VCaP (cell line): ENCODE measurements around the gene MFSD12.
A peak's percentile ranks its signal among the peaks of the same experiment; 100 is the strongest.

Experiments
- H3K27ac ChIP-seq: fragments of 450-650 bp; 2 replicates; pipeline ENCODE4 v1.5.1; 2017
- TF ChIP-seq, protein P1 (sequence below): fragments of 450-650 bp; conservative IDR thresholded peaks from 2 replicates; pipeline ENCODE4 v1.5.1; 2017; ENCODE audit warnings: mild to moderate bottlenecking, moderate library complexity

The MFSD12 gene

DNA sequence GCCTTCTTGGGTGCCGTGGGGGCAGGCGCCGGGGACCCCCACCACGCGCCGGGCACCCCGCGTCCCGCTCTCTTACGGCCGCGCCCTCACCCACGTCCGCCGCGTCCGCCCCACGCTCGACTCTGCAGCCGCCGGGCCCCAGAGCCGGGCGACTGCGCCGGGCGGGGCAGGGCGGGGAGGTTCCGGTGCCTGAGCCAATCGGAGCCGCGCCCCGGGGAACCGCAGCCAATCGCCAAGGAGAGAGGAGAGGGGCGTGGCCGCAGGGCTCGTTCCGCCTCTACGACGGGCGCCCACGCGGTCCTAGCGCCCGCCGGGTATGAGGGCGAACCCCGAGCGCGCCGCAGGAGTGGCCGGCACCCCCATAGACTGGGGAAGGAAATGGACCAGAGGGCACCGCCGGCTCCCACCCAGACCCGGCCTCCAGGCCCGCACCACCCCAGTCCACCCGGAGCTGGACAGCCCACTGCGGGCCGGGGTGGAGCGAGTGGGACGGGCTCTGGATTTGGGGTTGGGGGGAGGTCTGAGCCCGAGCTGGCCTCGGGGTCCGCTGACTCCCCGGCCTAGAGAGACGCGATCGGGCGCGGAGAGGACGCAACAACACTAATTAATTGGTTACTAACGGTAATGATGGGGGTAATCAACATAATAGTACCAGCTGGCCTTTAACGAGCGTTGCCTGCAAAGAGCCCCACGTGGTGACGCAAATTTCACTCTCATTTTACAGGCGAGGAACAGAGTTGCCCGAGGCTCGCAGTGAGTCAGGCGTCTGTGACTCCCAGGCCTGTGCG is at the start of gene MFSD12:
MFSD12 (minus strand) TSS at position 126 of the 788 bp plus-strand sequence. CDS start 183 bp downstream, outside the sequence.
- TF ChIP-seq, protein P1, sequence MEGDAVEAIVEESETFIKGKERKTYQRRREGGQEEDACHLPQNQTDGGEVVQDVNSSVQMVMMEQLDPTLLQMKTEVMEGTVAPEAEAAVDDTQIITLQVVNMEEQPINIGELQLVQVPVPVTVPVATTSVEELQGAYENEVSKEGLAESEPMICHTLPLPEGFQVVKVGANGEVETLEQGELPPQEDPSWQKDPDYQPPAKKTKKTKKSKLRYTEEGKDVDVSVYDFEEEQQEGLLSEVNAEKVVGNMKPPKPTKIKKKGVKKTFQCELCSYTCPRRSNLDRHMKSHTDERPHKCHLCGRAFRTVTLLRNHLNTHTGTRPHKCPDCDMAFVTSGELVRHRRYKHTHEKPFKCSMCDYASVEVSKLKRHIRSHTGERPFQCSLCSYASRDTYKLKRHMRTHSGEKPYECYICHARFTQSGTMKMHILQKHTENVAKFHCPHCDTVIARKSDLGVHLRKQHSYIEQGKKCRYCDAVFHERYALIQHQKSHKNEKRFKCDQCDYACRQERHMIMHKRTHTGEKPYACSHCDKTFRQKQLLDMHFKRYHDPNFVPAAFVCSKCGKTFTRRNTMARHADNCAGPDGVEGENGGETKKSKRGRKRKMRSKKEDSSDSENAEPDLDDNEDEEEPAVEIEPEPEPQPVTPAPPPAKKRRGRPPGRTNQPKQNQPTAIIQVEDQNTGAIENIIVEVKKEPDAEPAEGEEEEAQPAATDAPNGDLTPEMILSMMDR: no peak; the same call in 1 of the 2 replicates
- peak within 1 kb of the TSS; percentile 69 for H3K27ac ChIP-seq

DNA sequence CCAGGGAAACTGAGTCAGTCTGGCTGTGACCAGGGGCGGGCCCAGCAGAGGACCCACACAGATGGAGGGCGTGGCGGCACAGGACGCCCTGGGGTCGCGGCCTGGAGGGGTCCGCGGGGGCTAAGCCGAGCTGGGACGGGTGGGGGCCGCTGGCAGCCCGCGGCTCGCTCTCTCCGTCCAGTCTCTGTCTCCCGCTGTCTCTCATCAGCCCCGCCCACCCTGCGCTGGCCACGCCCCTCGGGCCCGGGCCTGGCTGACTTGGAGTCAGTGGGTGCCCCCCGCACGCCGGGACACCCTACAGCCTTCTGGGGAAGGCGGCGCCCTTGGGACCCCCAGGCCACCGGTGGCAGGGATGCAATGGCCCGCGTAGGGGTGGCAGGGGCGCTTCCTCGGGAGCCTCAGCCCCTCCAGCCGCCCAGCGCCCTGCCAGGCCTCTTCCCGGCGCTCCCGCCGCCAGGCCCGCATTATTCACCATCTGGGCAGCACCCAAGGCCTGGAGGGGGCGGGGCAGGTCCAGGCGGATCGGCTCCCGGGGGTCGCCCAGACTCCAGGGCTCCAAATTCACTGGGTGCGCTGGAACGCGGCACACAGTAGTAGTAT is 49.4 kb upstream of the MFSD12 start, which contains the start of gene TBXA2R:
TBXA2R (minus strand) TSS at position 186 of the 600 bp plus-strand sequence. CDS start 6,241 bp downstream, outside the sequence.
- peak within 1 kb of the TSS; percentile 47; the same call in 1 of the 2 replicates for H3K27ac ChIP-seq
- TF ChIP-seq, protein P1: no peak

DNA sequence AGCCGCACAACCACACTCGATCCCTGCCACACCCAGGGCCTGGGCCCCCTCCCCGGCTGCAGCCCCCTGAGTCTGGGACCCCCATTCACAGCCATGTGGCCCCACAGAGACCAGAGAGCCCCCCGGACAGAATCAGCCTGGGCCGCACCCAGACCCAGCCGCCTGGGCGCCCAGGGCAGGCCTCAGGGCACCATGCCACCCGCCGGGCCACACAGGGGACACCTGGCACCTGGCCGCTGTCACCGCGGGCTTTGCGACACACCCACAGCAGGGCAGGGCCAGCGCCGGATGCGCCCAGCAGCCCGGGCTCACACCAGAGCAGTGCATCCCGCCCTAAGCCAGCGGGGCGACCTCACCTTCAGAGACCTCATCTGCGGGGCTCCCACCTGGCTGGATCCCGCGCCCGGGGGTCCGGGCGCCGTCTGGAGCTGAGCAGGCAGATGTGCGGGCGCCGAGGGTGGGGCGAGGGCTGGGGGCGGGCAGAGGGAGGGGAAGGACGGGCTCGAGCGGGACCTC is 48.8 kb upstream of the MFSD12 start:
- H3K27ac ChIP-seq: peak overlapping the region; percentile 47; the same call in 1 of the 2 replicates
- TF ChIP-seq, protein P1: no peak

DNA sequence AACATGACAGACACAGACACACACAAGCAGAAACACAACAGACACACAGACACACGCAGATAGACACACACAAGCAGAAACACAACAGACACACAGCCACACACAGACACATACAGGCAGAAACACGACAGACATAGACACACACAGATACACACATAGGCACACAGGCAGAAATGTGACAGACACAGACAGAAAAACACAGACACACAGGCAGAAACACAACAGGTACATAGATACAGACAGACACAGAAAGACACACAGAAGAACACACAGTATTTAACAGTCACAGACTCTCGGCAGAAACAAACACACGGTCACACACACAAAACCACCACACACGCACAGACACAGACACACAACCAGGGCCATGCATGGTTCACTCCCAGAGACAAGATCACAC is 48.4 kb upstream of the MFSD12 start:
- TF ChIP-seq, protein P1: no peak
- H3K27ac ChIP-seq: peak overlapping the region; percentile 47; the same call in 1 of the 2 replicates

DNA sequence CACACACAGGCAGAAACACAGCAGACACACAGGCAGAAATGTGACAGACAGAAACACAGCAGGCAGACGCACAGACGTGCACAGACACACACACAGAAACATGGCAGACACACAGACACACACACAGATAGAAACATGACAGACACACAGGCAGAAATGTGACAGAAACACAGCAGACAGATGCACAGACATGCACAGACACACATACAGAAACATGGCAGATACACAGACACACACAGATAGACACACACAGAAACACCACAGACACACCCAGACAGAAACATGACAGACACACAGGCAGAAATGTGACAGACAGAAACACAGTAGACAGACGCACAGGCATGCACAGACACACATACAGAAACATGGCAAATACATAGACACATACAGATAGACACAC is 48.0 kb upstream of the MFSD12 start:
- TF ChIP-seq, protein P1: no peak

DNA sequence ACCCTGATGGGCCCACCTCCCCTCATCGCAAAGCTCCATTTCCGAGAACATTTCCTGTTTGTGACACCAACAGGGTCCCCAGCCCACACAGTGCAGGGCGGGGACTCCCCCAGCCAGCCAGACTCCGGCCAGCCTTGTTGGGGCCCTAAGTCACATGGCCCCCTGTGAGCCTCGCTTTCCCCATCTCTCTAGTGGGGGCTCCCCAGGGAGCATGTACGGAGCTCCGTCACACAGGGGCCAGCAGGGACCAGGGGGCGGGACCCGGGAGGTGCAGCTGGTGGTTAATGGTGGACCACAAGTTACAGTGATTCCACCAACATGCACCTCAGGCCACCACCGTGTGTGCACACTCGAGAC is 47.6 kb upstream of the MFSD12 start:
- TF ChIP-seq, protein P1: no peak
- H3K27ac ChIP-seq: no peak overlapping the region

More for the DNA sequence above, 48.0 kb upstream of the MFSD12 start:
- H3K27ac ChIP-seq: no peak overlapping the region
